PC-9 (cell line): ENCODE measurements around the gene TRMU.

ENCODE experiments used
- EZH2 ChIP-seq: fragments of 200-600 bp; sonication (generic); IDR thresholded peaks from 2 replicates; pipeline ENCODE4 v1.8.0; 2017; ENCODE audit warnings: antibody characterized with exemption, low read depth
- TF ChIP-seq, protein P1 (sequence below): fragments of 200-600 bp; sonication (generic); conservative IDR thresholded peaks from 2 replicates; pipeline ENCODE4 v1.6.1; 2017; ENCODE audit warnings: mixed run types, antibody characterized with exemption, mild to moderate bottlenecking, moderate library complexity

DNA sequence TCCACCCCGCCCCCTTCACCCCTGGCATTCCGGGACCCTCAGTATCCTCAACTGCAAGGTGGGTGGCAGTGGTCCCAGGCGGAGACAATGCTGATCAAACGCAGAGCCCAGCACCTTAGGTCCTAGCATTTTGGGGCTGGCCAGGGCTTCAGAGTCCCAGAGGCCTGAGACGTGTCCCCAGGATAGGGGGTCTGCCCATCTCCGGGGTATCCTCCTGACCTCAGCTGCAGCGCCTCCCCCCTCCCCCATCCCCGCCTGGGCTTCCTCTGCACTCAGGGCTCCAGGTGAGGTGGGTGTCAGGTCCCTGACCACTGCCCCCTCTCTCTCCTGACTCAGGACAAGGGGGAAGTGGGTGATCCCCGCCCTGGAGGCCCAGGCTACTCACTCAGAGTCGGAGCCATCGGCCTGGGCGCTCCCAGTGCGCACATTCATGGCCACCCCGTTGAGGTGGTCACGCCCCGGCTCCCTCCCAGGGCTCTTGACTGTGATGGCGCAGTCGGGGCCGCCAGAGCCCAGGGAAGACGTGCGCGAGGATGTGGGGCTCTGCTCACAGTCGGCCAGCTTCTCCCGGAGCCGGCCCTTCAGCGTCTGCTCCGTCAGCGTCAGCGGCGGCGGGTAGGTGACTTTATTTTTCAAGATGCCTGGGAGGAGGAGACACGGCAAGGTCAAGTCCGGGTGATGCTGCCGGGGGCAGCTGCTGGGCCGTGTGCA is 28.3 kb downstream of the TRMU start:
- TF ChIP-seq, protein P1, sequence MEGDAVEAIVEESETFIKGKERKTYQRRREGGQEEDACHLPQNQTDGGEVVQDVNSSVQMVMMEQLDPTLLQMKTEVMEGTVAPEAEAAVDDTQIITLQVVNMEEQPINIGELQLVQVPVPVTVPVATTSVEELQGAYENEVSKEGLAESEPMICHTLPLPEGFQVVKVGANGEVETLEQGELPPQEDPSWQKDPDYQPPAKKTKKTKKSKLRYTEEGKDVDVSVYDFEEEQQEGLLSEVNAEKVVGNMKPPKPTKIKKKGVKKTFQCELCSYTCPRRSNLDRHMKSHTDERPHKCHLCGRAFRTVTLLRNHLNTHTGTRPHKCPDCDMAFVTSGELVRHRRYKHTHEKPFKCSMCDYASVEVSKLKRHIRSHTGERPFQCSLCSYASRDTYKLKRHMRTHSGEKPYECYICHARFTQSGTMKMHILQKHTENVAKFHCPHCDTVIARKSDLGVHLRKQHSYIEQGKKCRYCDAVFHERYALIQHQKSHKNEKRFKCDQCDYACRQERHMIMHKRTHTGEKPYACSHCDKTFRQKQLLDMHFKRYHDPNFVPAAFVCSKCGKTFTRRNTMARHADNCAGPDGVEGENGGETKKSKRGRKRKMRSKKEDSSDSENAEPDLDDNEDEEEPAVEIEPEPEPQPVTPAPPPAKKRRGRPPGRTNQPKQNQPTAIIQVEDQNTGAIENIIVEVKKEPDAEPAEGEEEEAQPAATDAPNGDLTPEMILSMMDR, result no peak
- no peak for TF ChIP-seq EZH2
